Epidermal melanocyte (primary cell): ENCODE results near the gene COL8A2.

Source experiments
- DNase-seq: peaks from one replicate; pipeline ENCODE4 v3.0.0; 2011; ENCODE audit warnings: low spot score; ENCODE audit not compliant: insufficient read length

Gene COL8A2

DNA sequence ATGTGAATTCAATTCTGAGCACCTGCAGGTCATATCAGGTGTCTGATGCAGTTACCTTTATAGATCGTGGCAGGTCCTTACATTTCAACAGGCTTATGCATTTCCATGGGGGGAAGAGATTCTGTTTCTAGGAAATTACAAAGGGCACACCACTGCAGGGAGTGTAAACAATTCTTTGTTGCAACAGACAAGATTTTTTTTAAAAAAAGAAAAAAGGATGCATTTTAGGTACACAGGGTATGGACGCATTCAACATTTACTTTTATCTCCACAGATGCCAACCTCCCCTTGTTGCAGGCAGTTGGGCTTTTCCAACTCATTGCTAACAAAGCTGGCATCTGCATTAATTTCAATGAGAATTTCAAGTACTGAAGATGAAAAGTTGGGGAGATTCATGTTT is 54.7 kb downstream of the COL8A2 start:
- no peak for DNase-seq

- DNase-seq = no peak
Measured at GRCh38 chr1:36068866-36069265, 56.2 kb downstream of the COL8A2 start.

DNA sequence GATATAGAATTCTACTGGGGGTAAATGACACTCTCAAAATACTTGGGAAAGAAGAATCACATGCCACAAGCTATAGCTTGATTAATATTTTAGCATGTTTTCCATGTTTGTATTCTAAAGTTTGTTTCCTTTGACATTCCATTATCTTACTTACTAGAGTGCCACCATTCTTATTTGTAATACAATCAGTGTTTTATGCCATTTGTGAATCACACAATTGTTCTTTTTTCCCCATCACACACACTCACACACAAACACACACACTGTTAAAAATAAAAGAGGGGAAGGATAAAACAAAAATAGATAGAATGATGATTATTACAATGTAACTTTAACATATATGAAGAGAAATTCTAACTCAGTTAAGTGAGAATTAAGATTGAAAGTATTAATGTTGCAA is 57.2 kb downstream of the COL8A2 start:
- DNase-seq = no peak

GRCh38 chr1:36062315-36062714 is 62.7 kb downstream of the COL8A2 start:
- no peak for DNase-seq

- DNase-seq = no peak
Measured at GRCh38 chr1:36055706-36056105, 69.3 kb downstream of the COL8A2 start.

DNA sequence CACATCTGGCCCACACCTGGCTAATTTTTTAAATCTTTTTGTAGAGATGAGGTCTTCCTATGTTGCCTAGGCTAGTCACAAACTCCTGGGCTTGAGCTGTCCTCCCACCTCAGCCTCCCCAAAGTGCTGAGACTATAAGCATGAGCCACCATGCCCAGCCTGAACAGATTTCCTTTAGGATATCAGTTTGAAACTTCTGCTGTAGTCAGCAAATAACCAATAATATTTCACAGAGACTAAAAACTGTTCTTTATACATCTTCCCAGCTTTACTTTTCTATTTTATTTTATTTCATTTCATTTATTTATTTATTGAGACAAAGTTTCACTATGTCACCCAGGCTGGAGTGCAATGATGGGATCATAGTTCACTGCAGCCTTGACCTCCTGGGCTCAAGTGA is 71.0 kb downstream of the COL8A2 start:
- DNase-seq = no peak

DNA sequence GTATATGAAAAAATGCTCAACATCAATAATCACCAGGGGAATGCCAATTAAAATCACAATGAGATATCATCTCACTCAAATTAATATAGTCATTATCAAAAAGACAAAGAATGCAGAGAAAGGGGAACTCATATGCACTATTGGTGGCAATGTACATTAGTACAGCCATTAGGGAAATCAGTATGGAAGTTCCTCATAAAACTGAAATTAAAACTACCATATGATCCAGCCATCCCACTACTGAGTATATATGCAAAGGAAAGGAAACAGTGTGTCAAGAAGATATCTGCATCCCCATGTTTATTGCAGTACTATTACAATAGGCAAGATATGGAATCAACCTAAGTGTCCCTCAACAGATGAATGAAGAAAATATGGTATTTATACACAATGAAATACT is 73.2 kb downstream of the COL8A2 start:
- no peak for DNase-seq
